Keratinocyte (primary cell): ENCODE data around the gene PRPF39. TPM values are rescaled to one million over a fixed set of nuclear protein-coding genes. Genes with fewer than 3 reads are reported as not detected.

ENCODE experiments used
- DNase-seq: peaks from one replicate; pipeline ENCODE4 v3.0.0-alpha.2; 2011; ENCODE audit warnings: low read depth, missing footprints, low spot score
- FAIRE-seq: peaks from 2 replicates; lab custom pipeline; 2011; peaks lifted over from hg19 to GRCh38; lab: Jason Lieb, UNC
- H2AFZ ChIP-seq: 2 replicates; pipeline ENCODE4 v1.6.0; 2012; ENCODE audit warnings: low read length, control low read depth, inconsistent platforms; ENCODE audit not compliant: control insufficient read depth
- H3K27ac ChIP-seq: 2 replicates; pipeline ENCODE4 v1.5.1; 2011; ENCODE audit warnings: low read length; ENCODE audit not compliant: control insufficient read depth, insufficient read depth
- H3K27me3 ChIP-seq: 3 replicates; pipeline ENCODE4 v1.6.0; 2011; ENCODE audit warnings: low read length; ENCODE audit not compliant: control insufficient read depth, insufficient read depth; ENCODE audit errors: extremely low read depth
- H3K36me3 ChIP-seq, 2 experiments: 2 replicates in 1 of 2; 3 replicates in 1 of 2; pipeline ENCODE4 v1.5.1; 2011; ENCODE audit warnings: low read length in 2 of 2, mild to moderate bottlenecking in 1 of 2; ENCODE audit not compliant: control insufficient read depth in 2 of 2, insufficient read depth in 2 of 2; ENCODE audit errors: extremely low read depth in 1 of 2
- H3K4me1 ChIP-seq: 3 replicates; pipeline ENCODE4 v1.5.1; 2011; ENCODE audit warnings: low read length; ENCODE audit not compliant: control insufficient read depth, insufficient read depth; ENCODE audit errors: extremely low read depth
- H3K4me2 ChIP-seq: 3 replicates; pipeline ENCODE4 v1.6.0; 2011; ENCODE audit warnings: low read depth, low read length; ENCODE audit not compliant: control insufficient read depth, insufficient read depth; ENCODE audit errors: extremely low read depth
- H3K4me3 ChIP-seq, 3 experiments: fragments of 200-600 bp in 1 of 3; sonication (generic) in 1 of 3; 2 replicates in 2 of 3; 3 replicates in 1 of 3; pipeline ENCODE4 v1.5.1; 2011 to 2016; ENCODE audit warnings: low read length in 3 of 3, mild to moderate bottlenecking in 3 of 3, control low read depth in 2 of 3, inconsistent platforms in 1 of 3, low read depth in 1 of 3, mixed read lengths in 1 of 3, mixed run types in 1 of 3, moderate library complexity in 1 of 3; ENCODE audit not compliant: control insufficient read depth in 2 of 3, insufficient read depth in 2 of 3; ENCODE audit errors: extremely low read depth in 1 of 3
- H3K79me2 ChIP-seq: 2 replicates; pipeline ENCODE4 v1.6.0; 2012; ENCODE audit warnings: low read length; ENCODE audit not compliant: control insufficient read depth, insufficient read depth
- H3K9ac ChIP-seq: 3 replicates; pipeline ENCODE4 v1.6.0; 2011; ENCODE audit warnings: low read length; ENCODE audit not compliant: control insufficient read depth, insufficient read depth; ENCODE audit errors: extremely low read depth
- H3K9me1 ChIP-seq: 3 replicates; pipeline ENCODE4 v1.6.0; 2011; ENCODE audit warnings: low read length; ENCODE audit not compliant: control insufficient read depth, insufficient read depth; ENCODE audit errors: extremely low read depth
- H3K9me3 ChIP-seq: 2 replicates; pipeline ENCODE4 v1.5.1; 2012; ENCODE audit warnings: low read depth, low read length; ENCODE audit not compliant: control insufficient read depth
- H4K20me1 ChIP-seq: 3 replicates; pipeline ENCODE4 v1.6.0; 2011; ENCODE audit warnings: low read length; ENCODE audit not compliant: control insufficient read depth, insufficient read depth; ENCODE audit errors: extremely low read depth
- EZH2 ChIP-seq: IDR thresholded peaks from one replicate; pipeline ENCODE4 v1.6.1; 2012; ENCODE audit warnings: inconsistent platforms, mild to moderate bottlenecking, low read length, moderate library complexity
- dilution Hi-C: fragments of 300-500 bp; cut with MboI; formaldehyde crosslinking; loops from one replicate; pipeline ENCODE4 v1.7.0; 2020; ENCODE audit warnings: low sequenced_read_pairs; ENCODE audit not compliant: extremely low pct_ligation_motif_present
- polyA plus RNA-seq, 5 experiments: library from polyadenylated mRNA; depleted of rRNA in 3 of 5; stranded (reverse) in 3 of 5; stranded (forward) in 1 of 5; unstranded in 1 of 5; fragments of >200 nt; gene quantifications; 1 replicate in 1 of 5; 2 replicates in 3 of 5; 3 replicates in 1 of 5; pipeline versions ENCODE4 v1.2.1 to v1.2.3, GENCODE V29; 2011 to 2012; ENCODE audit warnings: missing spikeins in 2 of 5, low read depth in 1 of 5, low replicate concordance in 1 of 5
- TF ChIP-seq, protein P1 (sequence below), 3 experiments: IDR thresholded peaks in 1 of 3; conservative IDR thresholded peaks in 1 of 3; optimal IDR thresholded peaks in 1 of 3; 2 replicates in 2 of 3; 3 replicates in 1 of 3; pipeline versions ENCODE3 to v1.5.1; 2011; ENCODE audit warnings: low read length in 3 of 3, mild to moderate bottlenecking in 3 of 3, moderate library complexity in 2 of 3, control low read depth in 1 of 3, inconsistent platforms in 1 of 3; ENCODE audit not compliant: insufficient read depth in 2 of 3; ENCODE audit errors: extremely low read depth in 1 of 3

The PRPF39 gene
- polyA plus RNA-seq, 1 donor (not counting 4 experiments of a cell fraction or from before 2014, with no cell fraction given): 45.5 TPM

DNA sequence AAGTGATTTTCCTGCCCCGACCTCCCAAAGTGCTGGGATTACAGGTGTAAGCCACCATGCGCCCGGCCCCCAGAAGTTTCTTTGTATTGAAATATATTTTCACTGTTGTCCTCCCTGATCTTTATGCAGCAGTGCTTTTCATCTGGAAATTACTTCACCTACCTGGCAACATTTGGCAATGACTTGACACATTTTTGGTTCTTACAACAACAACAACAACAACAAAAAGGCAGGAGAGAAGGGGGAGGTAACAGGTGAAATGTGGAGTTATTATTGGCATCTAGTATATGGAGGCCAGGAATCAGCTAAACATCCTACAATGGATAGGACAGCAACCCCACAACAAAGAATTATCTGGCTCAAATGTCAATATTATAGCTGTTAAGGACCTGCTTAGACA lies 65.7 kb downstream of the PRPF39 start:
- H3K27ac ChIP-seq: no peak overlapping the region
- dilution Hi-C loops: no loop called here
- H3K4me1 ChIP-seq: no peaks in the 10 kb centered on the region
- no peaks in the 10 kb centered on the region for H3K27me3 ChIP-seq
- no peaks in the 10 kb centered on the region for H3K79me2 ChIP-seq
- no peak overlapping the region for H3K4me2 ChIP-seq
- TF ChIP-seq, protein P1, sequence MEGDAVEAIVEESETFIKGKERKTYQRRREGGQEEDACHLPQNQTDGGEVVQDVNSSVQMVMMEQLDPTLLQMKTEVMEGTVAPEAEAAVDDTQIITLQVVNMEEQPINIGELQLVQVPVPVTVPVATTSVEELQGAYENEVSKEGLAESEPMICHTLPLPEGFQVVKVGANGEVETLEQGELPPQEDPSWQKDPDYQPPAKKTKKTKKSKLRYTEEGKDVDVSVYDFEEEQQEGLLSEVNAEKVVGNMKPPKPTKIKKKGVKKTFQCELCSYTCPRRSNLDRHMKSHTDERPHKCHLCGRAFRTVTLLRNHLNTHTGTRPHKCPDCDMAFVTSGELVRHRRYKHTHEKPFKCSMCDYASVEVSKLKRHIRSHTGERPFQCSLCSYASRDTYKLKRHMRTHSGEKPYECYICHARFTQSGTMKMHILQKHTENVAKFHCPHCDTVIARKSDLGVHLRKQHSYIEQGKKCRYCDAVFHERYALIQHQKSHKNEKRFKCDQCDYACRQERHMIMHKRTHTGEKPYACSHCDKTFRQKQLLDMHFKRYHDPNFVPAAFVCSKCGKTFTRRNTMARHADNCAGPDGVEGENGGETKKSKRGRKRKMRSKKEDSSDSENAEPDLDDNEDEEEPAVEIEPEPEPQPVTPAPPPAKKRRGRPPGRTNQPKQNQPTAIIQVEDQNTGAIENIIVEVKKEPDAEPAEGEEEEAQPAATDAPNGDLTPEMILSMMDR (optimal IDR thresholded peaks at IDR 0.05 in 1 of 3, IDR thresholded peaks at IDR 0.05 in 1 of 3, conservative IDR thresholded peaks at IDR 0.05 in 1 of 3; ENCODE audit: extremely low read depth in 1 of 3, insufficient read depth in 2 of 3, low read length in 3 of 3): no peak
- no peak overlapping the region for H2AFZ ChIP-seq
- H3K9me1 ChIP-seq: no peaks in the 10 kb centered on the region
- no peak overlapping the region for H3K4me3 ChIP-seq
- H3K36me3 ChIP-seq: no peaks in the 10 kb centered on the region
- DNase-seq (no peak), FAIRE-seq (no peak)
- no peak overlapping the region for H3K9ac ChIP-seq
- H4K20me1 ChIP-seq: no peaks in the 10 kb centered on the region
- no peaks in the 10 kb centered on the region for H3K9me3 ChIP-seq

DNA sequence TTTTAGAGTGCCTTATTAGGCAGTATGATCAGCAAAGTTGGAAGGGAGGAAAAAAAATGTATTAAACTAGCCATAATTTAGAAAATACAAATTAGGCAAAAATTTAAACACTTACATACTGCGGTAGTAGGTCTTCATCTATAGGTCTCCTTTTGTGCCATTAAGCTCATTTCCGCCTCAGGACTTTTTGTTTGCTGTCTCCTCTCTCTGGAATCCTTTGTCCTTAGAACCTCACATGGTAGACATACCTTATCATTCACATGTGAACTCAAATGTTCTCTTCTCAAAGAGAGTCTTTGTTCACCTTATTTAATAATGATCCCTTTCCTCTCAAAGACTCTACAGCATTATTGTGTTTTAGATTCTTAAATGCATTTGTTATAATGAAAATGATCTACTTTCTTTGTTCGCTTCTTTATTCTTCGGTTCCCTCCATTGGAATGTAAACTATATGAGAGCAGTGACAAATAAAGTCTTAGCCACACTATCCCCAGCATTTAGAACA lies 66.5 kb downstream of the PRPF39 start:
- Histone ChIP-seq H3K4me1 (no peaks in the 10 kb centered on the region), H3K9me3 (no peaks in the 10 kb centered on the region), H2AFZ (no peak overlapping the region), H3K36me3 (no peaks in the 10 kb centered on the region), H3K79me2 (no peaks in the 10 kb centered on the region), H3K4me3 (no peak overlapping the region), H3K9ac (no peak overlapping the region), H3K4me2 (no peak overlapping the region), H3K27me3 (no peaks in the 10 kb centered on the region), H4K20me1 (no peaks in the 10 kb centered on the region), H3K9me1 (no peaks in the 10 kb centered on the region), H3K27ac (no peak overlapping the region)
- FAIRE-seq (no peak), DNase-seq (no peak)
- no peak for TF ChIP-seq EZH2
- dilution Hi-C loops: no loop called here

DNA sequence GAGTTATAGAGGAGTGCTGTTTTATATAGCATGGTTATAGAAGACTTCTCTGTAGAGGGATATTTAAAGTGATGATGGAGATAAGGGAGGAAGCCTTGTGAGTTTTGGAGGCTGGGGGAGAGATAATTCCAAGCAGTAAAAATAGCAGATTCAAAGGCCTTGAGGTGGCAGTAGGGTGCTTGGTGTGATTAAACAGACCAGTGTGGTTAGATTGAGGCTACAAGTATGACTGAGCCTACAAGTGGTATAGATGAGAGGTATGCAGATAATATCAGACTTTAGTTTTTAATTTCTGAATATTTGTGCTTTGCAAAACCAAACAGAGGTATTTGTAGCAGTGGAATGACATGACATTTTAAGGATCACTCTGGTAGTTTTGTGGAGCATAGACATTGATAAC lies 72.2 kb downstream of the PRPF39 start:
- H3K4me1 ChIP-seq: no peaks in the 10 kb centered on the region
- no peak overlapping the region for H3K4me2 ChIP-seq
- H3K9me3 ChIP-seq: no peaks in the 10 kb centered on the region
- no peak overlapping the region for H3K27ac ChIP-seq
- no peaks in the 10 kb centered on the region for H3K9me1 ChIP-seq
- TF ChIP-seq, protein P1 (optimal IDR thresholded peaks at IDR 0.05 in 1 of 3, IDR thresholded peaks at IDR 0.05 in 1 of 3, conservative IDR thresholded peaks at IDR 0.05 in 1 of 3; ENCODE audit: extremely low read depth in 1 of 3, insufficient read depth in 2 of 3, low read length in 3 of 3): peak in 1 of 3 experiments; percentile 35
- TF ChIP-seq EZH2: no peak
- no peaks in the 10 kb centered on the region for H3K27me3 ChIP-seq
- no peaks in the 10 kb centered on the region for H3K79me2 ChIP-seq
- peaks cover 0 to 1% of the 10 kb centered on the region in 2 experiments for H3K36me3 ChIP-seq
- no peak for FAIRE-seq
- no peak for DNase-seq
- H3K9ac ChIP-seq: no peak overlapping the region
- H2AFZ ChIP-seq: no peak overlapping the region
- no peak overlapping the region for H3K4me3 ChIP-seq
- dilution Hi-C loops: no loop called here
- no peaks in the 10 kb centered on the region for H4K20me1 ChIP-seq
